HepG2 (cell line): ENCODE measurements around the gene GDPD5. TPM values are rescaled to one million over a fixed set of nuclear protein-coding genes. Genes with fewer than 3 reads are reported as not detected.

Source experiments
- HNRNPLL ChIP-seq: fragments of 200-400 bp; formaldehyde crosslinking; IDR thresholded peaks from 2 replicates; pipeline ENCODE4 v1.6.1; 2017; ENCODE audit warnings: mild to moderate bottlenecking, low read depth, low read length; ENCODE audit not compliant: poor library complexity, severe bottlenecking
- KIAA2018 ChIP-seq: sonication (generic); formaldehyde crosslinking; IDR thresholded peaks from 2 replicates; pipeline ENCODE4 v1.5.0; 2020; ENCODE audit warnings: mild to moderate bottlenecking, missing genetic modification reagents, borderline replicate concordance
- KLF6 ChIP-seq: IDR thresholded peaks from 2 replicates; pipeline ENCODE4 v1.8.0; 2016; ENCODE audit warnings: missing biosample characterization, missing genetic modification reagents
- PAXIP1 ChIP-seq: sonication (generic); formaldehyde crosslinking; conservative IDR thresholded peaks from 2 replicates; pipeline ENCODE4 v1.4.0; 2020; ENCODE audit warnings: mild to moderate bottlenecking, missing genetic modification reagents, moderate library complexity
- PHF21A ChIP-seq: sonication (generic); formaldehyde crosslinking; IDR thresholded peaks from 2 replicates; pipeline ENCODE4 v1.5.0; 2020; ENCODE audit warnings: mild to moderate bottlenecking, missing genetic modification reagents
- SIN3A ChIP-seq: IDR thresholded peaks from 2 replicates; pipeline ENCODE4 v1.6.1; 2011; ENCODE audit warnings: low read depth, mild to moderate bottlenecking, control low read depth, low read length, borderline replicate concordance
- YEATS2 ChIP-seq: sonication (generic); formaldehyde crosslinking; IDR thresholded peaks from 2 replicates; pipeline ENCODE4 v1.4.0; 2020; ENCODE audit warnings: missing genetic modification reagents, borderline replicate concordance
- ZFP82 ChIP-seq: sonication (generic); formaldehyde crosslinking; IDR thresholded peaks from 2 replicates; pipeline ENCODE4 v1.5.1; 2020; ENCODE audit warnings: mild to moderate bottlenecking, missing genetic modification reagents, borderline replicate concordance
- ZNF230 ChIP-seq: sonication (generic); formaldehyde crosslinking; IDR thresholded peaks from 2 replicates; pipeline ENCODE4 v1.4.0; 2020; ENCODE audit warnings: mild to moderate bottlenecking, missing genetic modification reagents
- ZNF326 ChIP-seq: sonication (generic); formaldehyde crosslinking; IDR thresholded peaks from 2 replicates; pipeline ENCODE4 v1.4.0; 2020; ENCODE audit warnings: missing genetic modification reagents, borderline replicate concordance
- ZNF44 ChIP-seq: sonication (generic); formaldehyde crosslinking; IDR thresholded peaks from 2 replicates; pipeline ENCODE4 v1.5.1; 2020; ENCODE audit warnings: mild to moderate bottlenecking, missing genetic modification reagents
- ZNF589 ChIP-seq: sonication (generic); formaldehyde crosslinking; conservative IDR thresholded peaks from 2 replicates; pipeline ENCODE4 v1.8.0; 2022; ENCODE audit warnings: mild to moderate bottlenecking, moderate library complexity, missing genetic modification reagents
- ZNF800 ChIP-seq: sonication (generic); formaldehyde crosslinking; IDR thresholded peaks from 2 replicates; pipeline ENCODE4 v1.4.0; 2020; ENCODE audit warnings: missing genetic modification reagents
- ZNF841 ChIP-seq: sonication (generic); formaldehyde crosslinking; IDR thresholded peaks from 2 replicates; pipeline ENCODE4 v1.8.1; 2023; ENCODE audit warnings: missing genetic modification reagents, borderline replicate concordance
- polyA plus RNA-seq, 8 experiments: library from polyadenylated mRNA; depleted of rRNA in 3 of 8; stranded (reverse) in 7 of 8; unstranded in 1 of 8; fragments of >200 nt; fragmentation: Illumina TruSeq in 4 of 8; extraction: Trizol in 4 of 8; gene quantifications; 2 replicates each; pipeline versions ENCODE4 v1.2.1 to v1.2.3, GENCODE V29; 2011 to 2016; ENCODE audit warnings: low read depth in 4 of 8, missing spikeins in 1 of 8, mixed read lengths in 1 of 8; ENCODE audit not compliant: insufficient read depth in 1 of 8
- total RNA-seq, 5 experiments: library from RNA; depleted of rRNA; stranded (reverse); fragments of >200 nt; fragmentation: Illumina TruSeq; extraction: Trizol; gene quantifications; 2 replicates each; pipeline ENCODE4 v1.2.3, GENCODE V29; 2016; ENCODE audit warnings: low read depth in 1 of 5

GDPD5 gene
- total and polyA plus RNA-seq, 2 of the 13 experiments (the other 11 are each of a cell fraction or from before 2014, with no cell fraction given): 55.0 to 67.5 TPM

DNA sequence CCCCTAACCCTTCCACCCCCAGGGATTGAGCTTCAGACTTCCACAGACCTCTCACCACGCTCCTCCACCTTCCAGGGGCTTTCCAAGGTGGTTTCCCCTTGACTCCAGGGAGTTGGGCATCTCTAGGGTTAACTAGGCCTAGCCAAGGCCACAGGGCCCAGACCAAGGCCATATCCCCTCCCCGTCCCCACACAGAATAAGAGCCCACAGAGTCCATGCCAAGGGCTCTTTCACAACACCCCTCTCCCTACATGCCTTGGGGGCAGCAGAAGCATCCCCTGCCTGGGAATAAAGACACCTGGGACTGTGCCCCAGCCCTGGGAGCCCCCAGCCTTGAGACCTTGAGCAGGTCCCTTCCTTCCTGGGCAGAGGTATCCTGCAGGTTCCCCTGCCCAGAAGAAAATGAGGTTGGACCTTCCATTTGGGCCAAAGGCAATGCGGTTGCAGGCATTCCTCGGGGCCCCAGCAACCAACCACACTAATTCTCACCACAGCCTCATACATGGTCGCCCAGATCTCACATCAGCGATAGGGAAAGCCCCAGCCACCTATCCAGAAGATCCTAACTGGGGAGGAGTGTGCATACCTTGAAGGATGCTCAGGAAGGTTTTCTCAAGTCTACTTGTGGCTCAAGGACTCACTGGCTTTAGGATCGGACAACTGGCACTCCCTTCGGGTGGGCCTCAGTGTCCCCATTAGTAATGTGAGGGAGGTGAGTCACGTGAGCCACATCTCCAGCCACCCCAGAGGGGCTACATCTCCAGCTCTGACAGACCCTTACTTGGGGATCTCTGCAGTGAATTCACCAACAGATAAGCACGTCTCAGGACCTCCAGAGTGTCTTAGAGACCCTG is 1.7 kb downstream of the GDPD5 start (continued):
- TF ChIP-seq KIAA2018 (no peak), ZNF326 (CRISPR knock-in tag) (no peak), KLF6 (CRISPR knock-in tag) (peak; percentile 62; the same call in 1 of the 2 replicates), ZNF841 (CRISPR knock-in tag) (no peak), PHF21A (CRISPR knock-in tag) (peak; percentile 99), SIN3A (no peak), HNRNPLL (no peak), ZNF230 (CRISPR knock-in tag) (no peak), PAXIP1 (CRISPR knock-in tag) (peak; percentile 87), YEATS2 (CRISPR knock-in tag) (peak; percentile 63; the same call in 1 of the 2 replicates), ZNF589 (CRISPR knock-in tag) (no peak), ZFP82 (CRISPR knock-in tag) (no peak), ZNF44 (CRISPR knock-in tag) (no peak), ZNF800 (no peak)
